ENCODE data around the gene GAA. TPM values are rescaled to one million over a fixed set of nuclear protein-coding genes. Genes with fewer than 3 reads are reported as not detected.
A peak's percentile ranks its signal among the peaks of the same experiment; 100 is the strongest.

GAA gene
- total and polyA plus RNA-seq, 2 of the 13 experiments (the other 11 are each of a cell fraction or from before 2014, with no cell fraction given), result 21.6 to 36.4 TPM

DNA sequence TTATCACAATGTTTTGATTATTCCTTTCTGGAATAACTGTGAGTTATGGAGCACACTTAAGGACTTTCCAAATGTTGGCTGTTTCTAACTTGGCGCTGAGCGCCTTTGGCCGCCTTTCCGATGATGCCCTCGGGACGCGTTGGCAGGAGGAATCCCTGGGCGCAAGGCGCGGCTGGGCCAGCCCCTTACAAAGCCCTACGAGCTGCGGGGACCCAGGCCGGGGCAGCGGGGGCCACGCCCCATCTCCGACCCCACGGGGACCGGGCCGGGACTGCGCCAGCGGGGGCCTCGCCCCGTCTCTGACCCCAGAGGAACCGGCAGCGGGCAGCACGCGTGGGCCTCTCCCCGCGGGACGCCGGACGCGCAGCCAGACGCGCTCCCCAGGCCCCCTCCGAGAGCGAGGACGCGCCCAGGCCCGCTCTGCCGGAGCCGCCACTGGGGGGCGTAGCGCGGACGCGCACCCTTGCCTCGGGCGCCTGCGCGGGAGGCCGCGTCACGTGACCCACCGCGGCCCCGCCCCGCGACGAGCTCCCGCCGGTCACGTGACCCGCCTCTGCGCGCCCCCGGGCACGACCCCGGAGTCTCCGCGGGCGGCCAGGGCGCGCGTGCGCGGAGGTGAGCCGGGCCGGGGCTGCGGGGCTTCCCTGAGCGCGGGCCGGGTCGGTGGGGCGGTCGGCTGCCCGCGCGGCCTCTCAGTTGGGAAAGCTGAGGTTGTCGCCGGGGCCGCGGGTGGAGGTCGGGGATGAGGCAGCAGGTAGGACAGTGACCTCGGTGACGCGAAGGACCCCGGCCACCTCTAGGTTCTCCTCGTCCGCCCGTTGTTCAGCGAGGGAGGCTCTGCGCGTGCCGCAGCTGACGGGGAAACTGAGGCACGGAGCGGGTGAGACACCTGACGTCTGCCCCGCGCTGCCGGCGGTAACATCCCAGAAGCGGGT, at the start of gene GAA (continued):
- TF ChIP-seq, protein P1, sequence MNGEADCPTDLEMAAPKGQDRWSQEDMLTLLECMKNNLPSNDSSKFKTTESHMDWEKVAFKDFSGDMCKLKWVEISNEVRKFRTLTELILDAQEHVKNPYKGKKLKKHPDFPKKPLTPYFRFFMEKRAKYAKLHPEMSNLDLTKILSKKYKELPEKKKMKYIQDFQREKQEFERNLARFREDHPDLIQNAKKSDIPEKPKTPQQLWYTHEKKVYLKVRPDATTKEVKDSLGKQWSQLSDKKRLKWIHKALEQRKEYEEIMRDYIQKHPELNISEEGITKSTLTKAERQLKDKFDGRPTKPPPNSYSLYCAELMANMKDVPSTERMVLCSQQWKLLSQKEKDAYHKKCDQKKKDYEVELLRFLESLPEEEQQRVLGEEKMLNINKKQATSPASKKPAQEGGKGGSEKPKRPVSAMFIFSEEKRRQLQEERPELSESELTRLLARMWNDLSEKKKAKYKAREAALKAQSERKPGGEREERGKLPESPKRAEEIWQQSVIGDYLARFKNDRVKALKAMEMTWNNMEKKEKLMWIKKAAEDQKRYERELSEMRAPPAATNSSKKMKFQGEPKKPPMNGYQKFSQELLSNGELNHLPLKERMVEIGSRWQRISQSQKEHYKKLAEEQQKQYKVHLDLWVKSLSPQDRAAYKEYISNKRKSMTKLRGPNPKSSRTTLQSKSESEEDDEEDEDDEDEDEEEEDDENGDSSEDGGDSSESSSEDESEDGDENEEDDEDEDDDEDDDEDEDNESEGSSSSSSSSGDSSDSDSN (CRISPR knock-in tag; IDR thresholded peaks at IDR 0.05), result peak; percentile 59; the same call in 1 of the 2 replicates
- no peak for TF ChIP-seq ZNF367 (CRISPR knock-in tag; IDR thresholded peaks at IDR 0.05; ENCODE audit: borderline replicate concordance)
- TF ChIP-seq, protein P2, sequence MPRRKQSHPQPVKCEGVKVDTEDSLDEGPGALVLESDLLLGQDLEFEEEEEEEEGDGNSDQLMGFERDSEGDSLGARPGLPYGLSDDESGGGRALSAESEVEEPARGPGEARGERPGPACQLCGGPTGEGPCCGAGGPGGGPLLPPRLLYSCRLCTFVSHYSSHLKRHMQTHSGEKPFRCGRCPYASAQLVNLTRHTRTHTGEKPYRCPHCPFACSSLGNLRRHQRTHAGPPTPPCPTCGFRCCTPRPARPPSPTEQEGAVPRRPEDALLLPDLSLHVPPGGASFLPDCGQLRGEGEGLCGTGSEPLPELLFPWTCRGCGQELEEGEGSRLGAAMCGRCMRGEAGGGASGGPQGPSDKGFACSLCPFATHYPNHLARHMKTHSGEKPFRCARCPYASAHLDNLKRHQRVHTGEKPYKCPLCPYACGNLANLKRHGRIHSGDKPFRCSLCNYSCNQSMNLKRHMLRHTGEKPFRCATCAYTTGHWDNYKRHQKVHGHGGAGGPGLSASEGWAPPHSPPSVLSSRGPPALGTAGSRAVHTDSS (CRISPR knock-in tag; conservative IDR thresholded peaks at IDR 0.05), result no peak; the same call in 1 of the 2 replicates
- TF ChIP-seq RAD21 (CRISPR knock-in tag; IDR thresholded peaks at IDR 0.05), result peak; percentile 96
- 0 out of 2 replicates have a peak, but pooled peaks have one; percentile 11 for TF ChIP-seq ONECUT2 (CRISPR knock-in tag; IDR thresholded peaks at IDR 0.05)
- no peak for TF ChIP-seq ZNF292 (CRISPR knock-in tag; IDR thresholded peaks at IDR 0.05; ENCODE audit: borderline replicate concordance, low read depth)
- TF ChIP-seq TAF1 (CRISPR knock-in tag; IDR thresholded peaks at IDR 0.05), result peak; percentile 55
- TF ChIP-seq YEATS4 (CRISPR knock-in tag; IDR thresholded peaks at IDR 0.05; ENCODE audit: borderline replicate concordance), result peak; percentile 72; the same call in 1 of the 2 replicates
- TF ChIP-seq JUN (CRISPR knock-in tag; IDR thresholded peaks at IDR 0.05), result no peak
- peak; percentile 21; the same call in 1 of the 2 replicates for TF ChIP-seq ZNF253 (CRISPR knock-in tag; IDR thresholded peaks at IDR 0.05; ENCODE audit: borderline replicate concordance)
- TF ChIP-seq, protein P3, sequence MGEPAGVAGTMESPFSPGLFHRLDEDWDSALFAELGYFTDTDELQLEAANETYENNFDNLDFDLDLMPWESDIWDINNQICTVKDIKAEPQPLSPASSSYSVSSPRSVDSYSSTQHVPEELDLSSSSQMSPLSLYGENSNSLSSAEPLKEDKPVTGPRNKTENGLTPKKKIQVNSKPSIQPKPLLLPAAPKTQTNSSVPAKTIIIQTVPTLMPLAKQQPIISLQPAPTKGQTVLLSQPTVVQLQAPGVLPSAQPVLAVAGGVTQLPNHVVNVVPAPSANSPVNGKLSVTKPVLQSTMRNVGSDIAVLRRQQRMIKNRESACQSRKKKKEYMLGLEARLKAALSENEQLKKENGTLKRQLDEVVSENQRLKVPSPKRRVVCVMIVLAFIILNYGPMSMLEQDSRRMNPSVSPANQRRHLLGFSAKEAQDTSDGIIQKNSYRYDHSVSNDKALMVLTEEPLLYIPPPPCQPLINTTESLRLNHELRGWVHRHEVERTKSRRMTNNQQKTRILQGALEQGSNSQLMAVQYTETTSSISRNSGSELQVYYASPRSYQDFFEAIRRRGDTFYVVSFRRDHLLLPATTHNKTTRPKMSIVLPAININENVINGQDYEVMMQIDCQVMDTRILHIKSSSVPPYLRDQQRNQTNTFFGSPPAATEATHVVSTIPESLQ (CRISPR knock-in tag; conservative IDR thresholded peaks at IDR 0.05), result no peak
- TF ChIP-seq MZF1 (CRISPR knock-in tag; IDR thresholded peaks at IDR 0.05; ENCODE audit: borderline replicate concordance), result 0 out of 2 replicates have a peak, but pooled peaks have one; percentile 69
- no peak; the same call in 1 of the 2 replicates for TF ChIP-seq ZNF761 (CRISPR knock-in tag; conservative IDR thresholded peaks at IDR 0.05)
- TF ChIP-seq SMAD1 (CRISPR knock-in tag; IDR thresholded peaks at IDR 0.05; ENCODE audit: borderline replicate concordance, low read depth), result 0 out of 2 replicates have a peak, but pooled peaks have one; percentile 26
- no peak for TF ChIP-seq ZNF30 (CRISPR knock-in tag; IDR thresholded peaks at IDR 0.05)
- no peak for TF ChIP-seq HOXA7 (CRISPR knock-in tag; IDR thresholded peaks at IDR 0.05)
- no peak for TF ChIP-seq MED1 (CRISPR knock-in tag; IDR thresholded peaks at IDR 0.05)
- TF ChIP-seq, protein P4, sequence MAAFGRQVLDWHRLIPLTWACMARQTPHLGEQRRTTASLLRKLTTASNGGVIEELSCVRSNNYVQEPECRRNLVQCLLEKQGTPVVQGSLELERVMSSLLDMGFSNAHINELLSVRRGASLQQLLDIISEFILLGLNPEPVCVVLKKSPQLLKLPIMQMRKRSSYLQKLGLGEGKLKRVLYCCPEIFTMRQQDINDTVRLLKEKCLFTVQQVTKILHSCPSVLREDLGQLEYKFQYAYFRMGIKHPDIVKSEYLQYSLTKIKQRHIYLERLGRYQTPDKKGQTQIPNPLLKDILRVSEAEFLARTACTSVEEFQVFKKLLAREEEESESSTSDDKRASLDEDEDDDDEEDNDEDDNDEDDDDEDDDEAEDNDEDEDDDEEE (CRISPR knock-in tag; IDR thresholded peaks at IDR 0.05), result peak; percentile 46
- TF ChIP-seq ZSCAN30 (CRISPR knock-in tag; IDR thresholded peaks at IDR 0.05), result no peak
- peak; percentile 81 for TF ChIP-seq GTF2F1 (IDR thresholded peaks at IDR 0.05; ENCODE audit: low read length)
- TF ChIP-seq ZNF674 (CRISPR knock-in tag; IDR thresholded peaks at IDR 0.05; ENCODE audit: low read depth), result peak; percentile 98
- no peak for TF ChIP-seq FOXM1 (CRISPR knock-in tag; IDR thresholded peaks at IDR 0.05)
- TF ChIP-seq SALL1 (CRISPR knock-in tag; IDR thresholded peaks at IDR 0.05), result peak; percentile 73

Data from HepG2 (cell line).